Measurements from ENCODE around the gene GOLT1B.
"Not testable (repeated sequence)": the region's sequence is repeated elsewhere in the genome, so short reads cannot be mapped to it uniquely, and the experiment has no call there.

GOLT1B gene, protein sequence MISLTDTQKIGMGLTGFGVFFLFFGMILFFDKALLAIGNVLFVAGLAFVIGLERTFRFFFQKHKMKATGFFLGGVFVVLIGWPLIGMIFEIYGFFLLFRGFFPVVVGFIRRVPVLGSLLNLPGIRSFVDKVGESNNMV

GRCh38 chr12:21501258-21502163 lies at the start of gene GOLT1B, which contains the start of gene RECQL:
TSS of gene GOLT1B (plus strand) at chr12:21501789. CDS start at chr12:21501924, 135 bp downstream.
TSS of gene RECQL (minus strand) at chr12:21501635. CDS start at chr12:21499570, 2,065 bp downstream.
- no peaks in the 10 kb centered on the region for H3K27me3 Mint-ChIP-seq (ENCODE audit: low read depth)

DNA sequence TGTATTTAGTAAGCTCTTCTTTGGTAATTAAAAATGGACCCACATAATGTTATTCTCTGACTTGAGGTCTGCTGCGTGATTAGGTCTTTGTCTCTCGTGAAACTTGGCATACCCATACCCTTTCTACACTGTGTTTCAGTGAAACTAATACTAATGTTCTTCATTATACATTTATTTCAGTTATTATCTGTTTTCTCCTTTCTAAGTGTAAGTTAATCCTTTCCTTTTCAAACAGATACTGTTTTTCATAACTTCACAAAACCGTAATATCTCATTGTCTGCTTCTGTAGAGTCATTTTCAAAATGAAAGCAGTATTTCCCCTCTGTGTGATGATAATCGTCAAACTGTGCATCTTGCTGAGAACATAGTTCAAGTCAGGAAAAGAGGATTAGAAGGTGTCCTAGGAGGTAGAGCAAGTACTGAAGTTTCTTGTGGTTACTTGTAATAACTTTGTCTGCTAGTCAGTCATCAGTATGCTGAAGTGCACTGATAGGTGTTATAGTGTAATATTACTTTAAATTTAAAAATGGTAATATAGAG lies 48.2 kb upstream of the GOLT1B start:
- Mint-ChIP-seq H3K4me3 (no peak overlapping the region), H3K27me3 (ENCODE audit: low read depth) (no peaks in the 10 kb centered on the region), H3K9me3 (no peaks in the 10 kb centered on the region), H3K27ac (no peak overlapping the region), H3K4me1 (no peaks in the 10 kb centered on the region), H3K36me3 (ENCODE audit: low read depth) (peaks cover 26% of the 10 kb centered on the region)
- TF ChIP-seq, protein P1, sequence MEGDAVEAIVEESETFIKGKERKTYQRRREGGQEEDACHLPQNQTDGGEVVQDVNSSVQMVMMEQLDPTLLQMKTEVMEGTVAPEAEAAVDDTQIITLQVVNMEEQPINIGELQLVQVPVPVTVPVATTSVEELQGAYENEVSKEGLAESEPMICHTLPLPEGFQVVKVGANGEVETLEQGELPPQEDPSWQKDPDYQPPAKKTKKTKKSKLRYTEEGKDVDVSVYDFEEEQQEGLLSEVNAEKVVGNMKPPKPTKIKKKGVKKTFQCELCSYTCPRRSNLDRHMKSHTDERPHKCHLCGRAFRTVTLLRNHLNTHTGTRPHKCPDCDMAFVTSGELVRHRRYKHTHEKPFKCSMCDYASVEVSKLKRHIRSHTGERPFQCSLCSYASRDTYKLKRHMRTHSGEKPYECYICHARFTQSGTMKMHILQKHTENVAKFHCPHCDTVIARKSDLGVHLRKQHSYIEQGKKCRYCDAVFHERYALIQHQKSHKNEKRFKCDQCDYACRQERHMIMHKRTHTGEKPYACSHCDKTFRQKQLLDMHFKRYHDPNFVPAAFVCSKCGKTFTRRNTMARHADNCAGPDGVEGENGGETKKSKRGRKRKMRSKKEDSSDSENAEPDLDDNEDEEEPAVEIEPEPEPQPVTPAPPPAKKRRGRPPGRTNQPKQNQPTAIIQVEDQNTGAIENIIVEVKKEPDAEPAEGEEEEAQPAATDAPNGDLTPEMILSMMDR (IDR thresholded peaks at IDR 0.05; ENCODE audit: unreplicated experiment in 3 of 3), result no peak

More at GRCh38 chr12:21501258-21502163, at the start of gene GOLT1B, which contains the start of gene RECQL:
- Mint-ChIP-seq H3K36me3 (ENCODE audit: low read depth) (peaks cover 5% of the 10 kb centered on the region), H3K4me1 (peaks cover 34% of the 10 kb centered on the region), H3K4me3 (no peak within 1 kb of the TSS), H3K27ac (no peak within 1 kb of the TSS), H3K9me3 (no peaks in the 10 kb centered on the region)
- TF ChIP-seq, protein P1 (IDR thresholded peaks at IDR 0.05; ENCODE audit: unreplicated experiment in 3 of 3), result no peak

GRCh38 chr12:21456291-21456780 lies 45.3 kb upstream of the GOLT1B start:
- peaks cover 22% of the 10 kb centered on the region for H3K36me3 Mint-ChIP-seq (ENCODE audit: low read depth)
- H3K9me3 Mint-ChIP-seq, result no peaks in the 10 kb centered on the region
- H3K4me1 Mint-ChIP-seq, result no peaks in the 10 kb centered on the region
- H3K27ac Mint-ChIP-seq, result no peak overlapping the region
- H3K4me3 Mint-ChIP-seq, result no peak overlapping the region
- H3K27me3 Mint-ChIP-seq (ENCODE audit: low read depth), result no peaks in the 10 kb centered on the region
- TF ChIP-seq, protein P1 (IDR thresholded peaks at IDR 0.05; ENCODE audit: unreplicated experiment in 3 of 3), result no peak

DNA sequence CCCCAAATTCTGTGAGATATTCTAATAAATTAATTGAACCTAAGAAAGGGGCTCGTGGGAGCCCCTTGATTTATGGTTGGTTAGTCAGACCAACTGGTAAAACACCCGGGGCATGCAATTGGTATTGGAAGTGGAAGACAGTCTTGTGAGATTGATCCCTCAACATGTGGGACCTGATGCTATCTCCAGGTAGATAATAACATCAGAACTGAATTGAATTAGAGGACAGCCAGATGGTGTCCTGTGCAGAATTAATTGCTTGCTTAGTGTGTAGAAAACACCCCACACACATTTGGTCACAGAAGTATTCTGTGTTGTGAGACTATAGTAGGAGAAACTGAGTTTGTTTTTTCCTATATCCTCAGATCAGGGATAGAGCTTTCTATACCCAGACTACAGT lies 42.1 kb upstream of the GOLT1B start:
- no peaks in the 10 kb centered on the region for H3K27me3 Mint-ChIP-seq (ENCODE audit: low read depth)
- TF ChIP-seq, protein P1 (IDR thresholded peaks at IDR 0.05; ENCODE audit: unreplicated experiment in 3 of 3), result no peak
- no peak overlapping the region for H3K4me3 Mint-ChIP-seq
- H3K9me3 Mint-ChIP-seq, result peaks cover 3% of the 10 kb centered on the region
- H3K4me1 Mint-ChIP-seq, result no peaks in the 10 kb centered on the region
- peaks cover 39% of the 10 kb centered on the region for H3K36me3 Mint-ChIP-seq (ENCODE audit: low read depth)
- no peak overlapping the region for H3K27ac Mint-ChIP-seq

GRCh38 chr12:21467334-21467733 lies 34.3 kb upstream of the GOLT1B start:
- not testable (repeated sequence) for H3K27ac Mint-ChIP-seq; H3K4me3 Mint-ChIP-seq; H3K4me1 Mint-ChIP-seq; H3K9me3 Mint-ChIP-seq; H3K27me3 Mint-ChIP-seq (ENCODE audit: low read depth)
- H3K36me3 Mint-ChIP-seq (ENCODE audit: low read depth), result peaks cover 43% of the 10 kb centered on the region

DNA sequence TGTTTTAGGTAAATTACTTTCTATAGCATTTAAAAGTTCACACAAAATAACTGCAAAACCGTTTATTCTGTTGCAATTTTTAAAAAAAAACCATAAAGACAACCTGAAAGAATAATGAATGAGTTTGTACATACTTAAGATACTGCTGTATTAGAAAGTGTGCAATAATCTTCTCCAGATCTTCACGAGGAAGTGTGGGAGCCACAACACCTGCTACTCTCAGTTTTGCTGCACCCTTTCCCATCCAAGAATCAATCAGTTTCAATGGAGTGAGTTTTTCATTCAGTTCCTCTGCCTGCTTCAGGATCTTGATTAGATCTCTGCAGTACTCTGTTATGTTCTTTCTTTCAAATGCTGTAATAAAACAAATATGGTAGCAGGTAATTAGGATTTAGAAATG lies 30.3 kb upstream of the GOLT1B start:
- Mint-ChIP-seq H3K27me3 (ENCODE audit: low read depth) (no peaks in the 10 kb centered on the region), H3K36me3 (ENCODE audit: low read depth) (peaks cover 25% of the 10 kb centered on the region), H3K9me3 (no peaks in the 10 kb centered on the region), H3K4me3 (no peak overlapping the region), H3K4me1 (no peaks in the 10 kb centered on the region), H3K27ac (no peak overlapping the region)
- TF ChIP-seq, protein P1 (IDR thresholded peaks at IDR 0.05; ENCODE audit: unreplicated experiment in 3 of 3), result no peak
